DOHH2 (cell line): ENCODE measurements around the gene SLCO3A1.

Experiments used
- EZH2phosphoT487 ChIP-seq: fragments of 200-600 bp; sonication (generic); IDR thresholded peaks from 2 replicates; pipeline ENCODE4 v1.6.1; 2017; ENCODE audit warnings: borderline replicate concordance, mild to moderate bottlenecking, antibody characterized with exemption, low read length, moderate library complexity, mixed read lengths
- TF ChIP-seq, protein P1 (sequence below): fragments of 200-600 bp; sonication (generic); IDR thresholded peaks from one replicate; pipeline ENCODE4 v1.5.1; 2014; ENCODE audit warnings: antibody characterized with exemption, mild to moderate bottlenecking, low read depth, low read length; ENCODE audit not compliant: poor library complexity, severe bottlenecking

DNA sequence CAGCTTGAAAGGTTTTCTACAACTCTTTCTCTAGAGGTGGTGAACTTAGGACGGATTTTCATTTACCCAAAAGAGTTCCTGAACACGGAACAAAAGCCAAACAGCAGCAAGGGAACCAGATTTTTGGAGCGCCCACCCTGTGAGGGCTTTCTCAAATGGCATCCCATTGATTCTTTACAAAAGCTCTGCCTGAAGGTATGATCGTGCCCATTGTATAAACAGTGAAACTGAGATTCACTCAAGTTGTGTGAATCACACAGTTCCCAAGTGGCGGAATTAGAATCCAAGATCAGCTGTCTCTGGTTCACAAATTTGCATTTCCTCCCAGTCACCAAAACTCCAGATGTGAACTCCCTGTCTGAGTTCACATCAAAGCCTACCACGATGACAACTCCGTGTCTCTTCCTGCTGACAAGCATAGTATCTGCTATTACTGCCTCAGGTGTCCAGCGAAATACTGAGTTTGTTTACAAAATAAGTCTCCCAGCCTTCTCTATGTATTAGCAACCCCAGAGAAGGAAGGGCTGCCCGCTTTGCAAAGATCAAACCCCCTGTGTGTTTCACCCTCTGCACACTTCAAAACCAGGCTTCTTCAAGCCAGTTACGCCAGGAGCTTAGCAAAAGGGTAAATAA, 304.3 kb downstream of the SLCO3A1 start:
- TF ChIP-seq, protein P1, sequence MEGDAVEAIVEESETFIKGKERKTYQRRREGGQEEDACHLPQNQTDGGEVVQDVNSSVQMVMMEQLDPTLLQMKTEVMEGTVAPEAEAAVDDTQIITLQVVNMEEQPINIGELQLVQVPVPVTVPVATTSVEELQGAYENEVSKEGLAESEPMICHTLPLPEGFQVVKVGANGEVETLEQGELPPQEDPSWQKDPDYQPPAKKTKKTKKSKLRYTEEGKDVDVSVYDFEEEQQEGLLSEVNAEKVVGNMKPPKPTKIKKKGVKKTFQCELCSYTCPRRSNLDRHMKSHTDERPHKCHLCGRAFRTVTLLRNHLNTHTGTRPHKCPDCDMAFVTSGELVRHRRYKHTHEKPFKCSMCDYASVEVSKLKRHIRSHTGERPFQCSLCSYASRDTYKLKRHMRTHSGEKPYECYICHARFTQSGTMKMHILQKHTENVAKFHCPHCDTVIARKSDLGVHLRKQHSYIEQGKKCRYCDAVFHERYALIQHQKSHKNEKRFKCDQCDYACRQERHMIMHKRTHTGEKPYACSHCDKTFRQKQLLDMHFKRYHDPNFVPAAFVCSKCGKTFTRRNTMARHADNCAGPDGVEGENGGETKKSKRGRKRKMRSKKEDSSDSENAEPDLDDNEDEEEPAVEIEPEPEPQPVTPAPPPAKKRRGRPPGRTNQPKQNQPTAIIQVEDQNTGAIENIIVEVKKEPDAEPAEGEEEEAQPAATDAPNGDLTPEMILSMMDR: no peak
- TF ChIP-seq EZH2phosphoT487: no peak
